Kidney tubule cell (primary cell): ENCODE data around the gene RPL36A.
A peak's percentile ranks its signal among the peaks of the same experiment; 100 is the strongest.

Experiments used
- DNase-seq: peaks from one replicate; pipeline ENCODE4 v3.0.0-alpha.2; 2018; ENCODE audit warnings: low spot score

The RPL36A gene

GRCh38 chrX:101393530-101394305, 2.9 kb downstream of the RPL36A start:
- DNase-seq, result no peak

- no peak for DNase-seq
Measured at GRCh38 chrX:101394372-101394771, 3.6 kb downstream of the RPL36A start.

- no peak for DNase-seq
Measured at GRCh38 chrX:101395789-101396188, 5.0 kb downstream of the RPL36A start.

- DNase-seq, result no peak
Measured at GRCh38 chrX:101397779-101398178, 7.0 kb downstream of the RPL36A start.

GRCh38 chrX:101398694-101399093, 7.9 kb downstream of the RPL36A start:
- no peak for DNase-seq

- DNase-seq, result no peak
Measured at GRCh38 chrX:101399825-101400224, 9.0 kb downstream of the RPL36A start.

- DNase-seq, result no peak
Measured at GRCh38 chrX:101407167-101407747, 16.4 kb downstream of the RPL36A start.

- peak; percentile 98 for DNase-seq
Measured at GRCh38 chrX:101407748-101408531, 17.1 kb downstream of the RPL36A start, which contains the start of the genes GLA and HNRNPH2. GLA (minus strand) TSS chrX:101407925; CDS start chrX:101407903, 22 bp downstream. HNRNPH2 (plus strand) TSS chrX:101408222; CDS start chrX:101411989, 3,767 bp downstream.

- DNase-seq, result no peak
Measured at GRCh38 chrX:101408532-101408841, 17.7 kb downstream of the RPL36A start.

- DNase-seq, result no peak
Measured at GRCh38 chrX:101409043-101409442, 18.2 kb downstream of the RPL36A start.

GRCh38 chrX:101410461-101410860, 19.6 kb downstream of the RPL36A start:
- DNase-seq, result no peak

- no peak for DNase-seq
Measured at GRCh38 chrX:101411984-101412383, 21.2 kb downstream of the RPL36A start.

- peak; percentile 76 for DNase-seq
Measured at GRCh38 chrX:101415180-101416145, 24.7 kb downstream of the RPL36A start.

- no peak for DNase-seq
Measured at GRCh38 chrX:101416691-101417090, 25.9 kb downstream of the RPL36A start.

GRCh38 chrX:101417190-101417589, 26.4 kb downstream of the RPL36A start:
- DNase-seq, result no peak

- DNase-seq, result peak; percentile 28
Measured at GRCh38 chrX:101417981-101418841, 27.4 kb downstream of the RPL36A start.

- DNase-seq, result no peak
Measured at GRCh38 chrX:101419489-101419888, 28.7 kb downstream of the RPL36A start.

GRCh38 chrX:101427954-101428353, 37.1 kb downstream of the RPL36A start:
- no peak for DNase-seq

- peak; percentile 28 for DNase-seq
Measured at GRCh38 chrX:101429934-101430333, 39.1 kb downstream of the RPL36A start.

- peak; percentile 63 for DNase-seq
Measured at GRCh38 chrX:101430457-101431078, 39.8 kb downstream of the RPL36A start.
